Measurements from ENCODE around the gene CIAO1.

GRCh38 chr2:96253006-96253405, 13.0 kb upstream of the CIAO1 start:
- TF ChIP-seq POLR2A (IDR thresholded peaks at IDR 0.05) (no peak), EP300 (IDR thresholded peaks at IDR 0.05) (no peak), POLR2AphosphoS5 (IDR thresholded peaks at IDR 0.05) (no peak)
- TF ChIP-seq, protein P1, sequence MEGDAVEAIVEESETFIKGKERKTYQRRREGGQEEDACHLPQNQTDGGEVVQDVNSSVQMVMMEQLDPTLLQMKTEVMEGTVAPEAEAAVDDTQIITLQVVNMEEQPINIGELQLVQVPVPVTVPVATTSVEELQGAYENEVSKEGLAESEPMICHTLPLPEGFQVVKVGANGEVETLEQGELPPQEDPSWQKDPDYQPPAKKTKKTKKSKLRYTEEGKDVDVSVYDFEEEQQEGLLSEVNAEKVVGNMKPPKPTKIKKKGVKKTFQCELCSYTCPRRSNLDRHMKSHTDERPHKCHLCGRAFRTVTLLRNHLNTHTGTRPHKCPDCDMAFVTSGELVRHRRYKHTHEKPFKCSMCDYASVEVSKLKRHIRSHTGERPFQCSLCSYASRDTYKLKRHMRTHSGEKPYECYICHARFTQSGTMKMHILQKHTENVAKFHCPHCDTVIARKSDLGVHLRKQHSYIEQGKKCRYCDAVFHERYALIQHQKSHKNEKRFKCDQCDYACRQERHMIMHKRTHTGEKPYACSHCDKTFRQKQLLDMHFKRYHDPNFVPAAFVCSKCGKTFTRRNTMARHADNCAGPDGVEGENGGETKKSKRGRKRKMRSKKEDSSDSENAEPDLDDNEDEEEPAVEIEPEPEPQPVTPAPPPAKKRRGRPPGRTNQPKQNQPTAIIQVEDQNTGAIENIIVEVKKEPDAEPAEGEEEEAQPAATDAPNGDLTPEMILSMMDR (IDR thresholded peaks at IDR 0.05): no peak
